ENCODE results near the gene AP3M1. TPM values are rescaled to one million over a fixed set of nuclear protein-coding genes. Genes with fewer than 3 reads are reported as not detected.
A peak's percentile ranks its signal among the peaks of the same experiment; 100 is the strongest.

AP3M1 gene
- polyA plus RNA-seq, 2 of the 4 experiments (the other 2 are of a cell fraction) = 39.0 to 83.0 TPM

DNA sequence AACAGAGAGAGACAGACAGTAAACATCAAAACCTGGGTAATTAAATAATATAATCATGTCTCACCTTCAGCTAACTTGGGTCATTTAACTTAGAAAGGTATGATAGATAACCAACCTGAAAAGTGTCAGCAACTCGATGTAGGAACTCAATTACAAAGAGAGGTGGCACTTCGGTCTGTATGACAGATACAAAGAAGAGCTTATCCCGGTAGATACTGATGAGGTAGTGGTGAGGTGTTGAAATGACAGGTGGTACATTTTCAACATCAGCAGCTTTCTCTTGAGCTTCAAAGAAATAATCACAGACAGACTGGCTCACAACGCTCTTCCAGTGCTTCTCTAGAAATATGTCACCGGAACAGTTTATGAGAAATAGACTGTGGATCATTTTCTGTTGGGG lies 12.6 kb downstream of the AP3M1 start:
- ChIA-PET POLR2A (interaction anchor here (1.2 kb wide), 1 partner anchor 11 kb away, joined by 4 read pairs; no protein-coding TSS in a partner anchor), CTCF (interaction anchor here (0.9 to 1.4 kb wide), 3 partner anchors 11 to 76 kb away, joined by 3 to 4 read pairs (median 3); partner anchors contain the start of genes ADK and AP3M1)
- FAIRE-seq = no peak

DNA sequence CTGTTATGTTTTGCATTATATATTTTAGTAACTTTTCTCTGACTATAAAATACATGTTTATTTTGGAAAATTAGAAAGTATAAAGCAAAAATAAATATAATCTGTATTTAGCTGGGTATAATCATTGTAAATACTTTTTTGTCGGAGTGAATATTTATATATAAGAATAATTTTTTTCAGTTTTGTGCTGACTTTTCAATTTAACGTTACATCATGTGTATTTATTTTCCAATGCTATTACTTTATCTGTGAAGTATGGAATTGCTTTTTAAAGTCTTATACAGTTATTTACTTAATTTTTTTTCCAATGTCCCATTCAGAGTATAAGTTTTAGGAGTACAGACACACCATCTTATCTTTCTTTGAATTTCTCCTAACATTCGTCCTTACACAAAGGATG lies 15.2 kb downstream of the AP3M1 start:
- ChIA-PET POLR2A (no interaction called here), CTCF (interaction anchor here (1.0 to 1.5 kb wide), 3 partner anchors 10 to 287 kb away, joined by 3 to 5 read pairs (median 4); no protein-coding TSS in a partner anchor)
- Histone ChIP-seq H3K4me1 (no peaks in the 10 kb centered on the region), H3K27ac (no peak overlapping the region), H3K4me3 (no peak overlapping the region), H3K9me3 (no peaks in the 10 kb centered on the region), H3K4me2 (no peak overlapping the region)
- ATAC-seq = no peak
- 95% methylated on average over 3 of the region's 3 CpGs for WGBS (ENCODE audit: missing lambda C conversion rate)
- no peak for FAIRE-seq
- DNase-seq (ENCODE audit: low read depth in 1 of 2, low spot score in 1 of 2) = no peak
- no peak for TF ChIP-seq HOXB13 (CRISPR knock-in tag; IDR thresholded peaks at IDR 0.05; ENCODE audit: low read depth)
- TF ChIP-seq EHMT2 (IDR thresholded peaks at IDR 0.05; ENCODE audit: low read depth) = no peak
- TF ChIP-seq SMC3 (IDR thresholded peaks at IDR 0.05) = no peak
- TF ChIP-seq MAZ (IDR thresholded peaks at IDR 0.05; ENCODE audit: borderline replicate concordance, low read depth, low read length) = no peak
- TF ChIP-seq MAFK (IDR thresholded peaks at IDR 0.05; ENCODE audit: partially characterized antibody) = peak; percentile 24
- TF ChIP-seq RNF2 (IDR thresholded peaks at IDR 0.05; ENCODE audit: borderline replicate concordance, low read depth) = no peak

More for the DNA sequence above, 12.6 kb downstream of the AP3M1 start:
- H3K9me3 ChIP-seq = no peaks in the 10 kb centered on the region
- ATAC-seq (no peak), DNase-seq (ENCODE audit: low read depth in 1 of 2, low spot score in 1 of 2) (no peak)
- 92% methylated on average over 5 of the region's 5 CpGs for WGBS (ENCODE audit: missing lambda C conversion rate)
- no peak overlapping the region for H3K4me2 ChIP-seq
- no peak overlapping the region for H3K4me3 ChIP-seq
- H3K4me1 ChIP-seq = no peaks in the 10 kb centered on the region
- TF ChIP-seq TFCP2L1 (CRISPR knock-in tag; IDR thresholded peaks at IDR 0.05) (no peak), PHF8 (IDR thresholded peaks at IDR 0.05; ENCODE audit: borderline replicate concordance, low read depth) (no peak), SMC3 (IDR thresholded peaks at IDR 0.05) (no peak), ZFP36 (IDR thresholded peaks at IDR 0.05; ENCODE audit: borderline replicate concordance, partially characterized antibody) (no peak), NR3C1 (IDR thresholded peaks at IDR 0.05) (no peak), KDM5A (IDR thresholded peaks at IDR 0.05) (no peak), EP300 (IDR thresholded peaks at IDR 0.05) (no peak), HDAC2 (IDR thresholded peaks at IDR 0.05) (no peak), JUNB (IDR thresholded peaks at IDR 0.05) (no peak), MAZ (IDR thresholded peaks at IDR 0.05; ENCODE audit: borderline replicate concordance, low read depth, low read length) (no peak), BHLHE40 (IDR thresholded peaks at IDR 0.05; ENCODE audit: low read depth, low read length) (no peak)
- TF ChIP-seq, protein P1, sequence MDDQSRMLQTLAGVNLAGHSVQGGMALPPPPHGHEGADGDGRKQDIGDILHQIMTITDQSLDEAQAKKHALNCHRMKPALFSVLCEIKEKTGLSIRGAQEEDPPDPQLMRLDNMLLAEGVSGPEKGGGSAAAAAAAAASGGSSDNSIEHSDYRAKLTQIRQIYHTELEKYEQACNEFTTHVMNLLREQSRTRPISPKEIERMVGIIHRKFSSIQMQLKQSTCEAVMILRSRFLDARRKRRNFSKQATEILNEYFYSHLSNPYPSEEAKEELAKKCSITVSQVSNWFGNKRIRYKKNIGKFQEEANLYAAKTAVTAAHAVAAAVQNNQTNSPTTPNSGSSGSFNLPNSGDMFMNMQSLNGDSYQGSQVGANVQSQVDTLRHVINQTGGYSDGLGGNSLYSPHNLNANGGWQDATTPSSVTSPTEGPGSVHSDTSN (IDR thresholded peaks at IDR 0.05) = no peak
- TF ChIP-seq, protein P2, sequence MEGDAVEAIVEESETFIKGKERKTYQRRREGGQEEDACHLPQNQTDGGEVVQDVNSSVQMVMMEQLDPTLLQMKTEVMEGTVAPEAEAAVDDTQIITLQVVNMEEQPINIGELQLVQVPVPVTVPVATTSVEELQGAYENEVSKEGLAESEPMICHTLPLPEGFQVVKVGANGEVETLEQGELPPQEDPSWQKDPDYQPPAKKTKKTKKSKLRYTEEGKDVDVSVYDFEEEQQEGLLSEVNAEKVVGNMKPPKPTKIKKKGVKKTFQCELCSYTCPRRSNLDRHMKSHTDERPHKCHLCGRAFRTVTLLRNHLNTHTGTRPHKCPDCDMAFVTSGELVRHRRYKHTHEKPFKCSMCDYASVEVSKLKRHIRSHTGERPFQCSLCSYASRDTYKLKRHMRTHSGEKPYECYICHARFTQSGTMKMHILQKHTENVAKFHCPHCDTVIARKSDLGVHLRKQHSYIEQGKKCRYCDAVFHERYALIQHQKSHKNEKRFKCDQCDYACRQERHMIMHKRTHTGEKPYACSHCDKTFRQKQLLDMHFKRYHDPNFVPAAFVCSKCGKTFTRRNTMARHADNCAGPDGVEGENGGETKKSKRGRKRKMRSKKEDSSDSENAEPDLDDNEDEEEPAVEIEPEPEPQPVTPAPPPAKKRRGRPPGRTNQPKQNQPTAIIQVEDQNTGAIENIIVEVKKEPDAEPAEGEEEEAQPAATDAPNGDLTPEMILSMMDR (IDR thresholded peaks at IDR 0.05) = no peak
- H3K27ac ChIP-seq = no peak overlapping the region

DNA sequence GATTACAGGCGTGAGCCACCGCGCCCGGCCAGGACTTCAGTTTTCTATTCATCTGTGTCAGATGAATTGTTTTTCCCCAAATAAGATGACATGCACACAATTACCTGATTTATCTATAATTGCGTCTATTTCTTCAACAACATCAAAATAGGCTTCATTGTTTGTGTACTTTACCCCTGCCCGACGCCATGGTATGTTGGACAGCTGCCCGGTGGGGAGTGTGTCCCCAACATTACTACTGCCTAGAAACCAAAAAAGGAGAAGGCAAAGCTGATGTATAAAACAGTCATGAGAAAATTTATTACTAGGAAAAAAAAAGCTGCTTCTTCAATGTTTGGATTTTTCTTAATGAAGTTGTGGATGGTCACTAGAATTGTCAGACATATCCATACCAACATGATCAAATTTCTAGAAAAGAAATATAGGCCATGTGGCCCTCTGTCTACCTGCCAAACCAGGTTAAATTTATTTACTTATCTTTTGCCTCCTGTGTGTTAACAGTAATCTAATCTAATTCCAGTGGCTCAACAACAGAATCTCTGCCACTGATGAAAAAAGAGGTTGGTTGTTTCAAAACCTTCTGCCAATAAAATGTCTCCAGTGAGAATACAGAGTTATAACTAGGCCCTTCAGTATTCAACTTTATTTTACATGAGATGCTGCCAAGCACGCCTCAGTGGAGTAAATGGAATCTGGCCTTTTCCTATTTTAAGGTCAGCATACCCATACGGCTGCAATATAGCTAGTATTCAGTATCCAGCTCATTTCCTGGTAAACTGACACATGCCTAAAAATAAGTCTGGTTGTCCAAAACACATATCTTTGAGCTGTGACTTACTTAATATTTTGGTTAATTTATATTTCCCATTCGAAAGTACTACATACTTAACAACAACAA lies 16.5 kb downstream of the AP3M1 start:
- H3K4me2 ChIP-seq = no peak overlapping the region
- FAIRE-seq (no peak), DNase-seq (ENCODE audit: low read depth in 1 of 2, low spot score in 1 of 2) (no peak), ATAC-seq (no peak)
- no peak overlapping the region for H3K27ac ChIP-seq
- CTCF ChIA-PET = interaction anchor here (1.0 to 1.5 kb wide), 4 partner anchors 8 to 286 kb away, joined by 3 to 5 read pairs (median 4); no protein-coding TSS in a partner anchor
- no peaks in the 10 kb centered on the region for H3K4me1 ChIP-seq
- WGBS (ENCODE audit: missing lambda C conversion rate) = 93% methylated on average over 11 of the region's 11 CpGs
- H3K4me3 ChIP-seq = no peak overlapping the region
- POLR2A ChIA-PET = no interaction called here
- no peaks in the 10 kb centered on the region for H3K9me3 ChIP-seq
- TF ChIP-seq, protein P3, sequence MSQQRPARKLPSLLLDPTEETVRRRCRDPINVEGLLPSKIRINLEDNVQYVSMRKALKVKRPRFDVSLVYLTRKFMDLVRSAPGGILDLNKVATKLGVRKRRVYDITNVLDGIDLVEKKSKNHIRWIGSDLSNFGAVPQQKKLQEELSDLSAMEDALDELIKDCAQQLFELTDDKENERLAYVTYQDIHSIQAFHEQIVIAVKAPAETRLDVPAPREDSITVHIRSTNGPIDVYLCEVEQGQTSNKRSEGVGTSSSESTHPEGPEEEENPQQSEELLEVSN (IDR thresholded peaks at IDR 0.05; ENCODE audit: borderline replicate concordance, low read depth) = no peak
- TF ChIP-seq, protein P4, sequence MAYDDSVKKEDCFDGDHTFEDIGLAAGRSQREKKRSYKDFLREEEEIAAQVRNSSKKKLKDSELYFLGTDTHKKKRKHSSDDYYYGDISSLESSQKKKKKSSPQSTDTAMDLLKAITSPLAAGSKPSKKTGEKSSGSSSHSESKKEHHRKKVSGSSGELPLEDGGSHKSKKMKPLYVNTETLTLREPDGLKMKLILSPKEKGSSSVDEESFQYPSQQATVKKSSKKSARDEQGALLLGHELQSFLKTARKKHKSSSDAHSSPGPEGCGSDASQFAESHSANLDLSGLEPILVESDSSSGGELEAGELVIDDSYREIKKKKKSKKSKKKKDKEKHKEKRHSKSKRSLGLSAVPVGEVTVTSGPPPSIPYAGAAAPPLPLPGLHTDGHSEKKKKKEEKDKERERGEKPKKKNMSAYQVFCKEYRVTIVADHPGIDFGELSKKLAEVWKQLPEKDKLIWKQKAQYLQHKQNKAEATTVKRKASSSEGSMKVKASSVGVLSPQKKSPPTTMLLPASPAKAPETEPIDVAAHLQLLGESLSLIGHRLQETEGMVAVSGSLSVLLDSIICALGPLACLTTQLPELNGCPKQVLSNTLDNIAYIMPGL (CRISPR knock-in tag; IDR thresholded peaks at IDR 0.05; ENCODE audit: borderline replicate concordance) = no peak
- TF ChIP-seq CBX2 (IDR thresholded peaks at IDR 0.05; ENCODE audit: borderline replicate concordance, low read depth) (no peak), EHF (CRISPR knock-in tag; IDR thresholded peaks at IDR 0.05) (no peak), FOXS1 (CRISPR knock-in tag; IDR thresholded peaks at IDR 0.05) (no peak), RFX5 (IDR thresholded peaks at IDR 0.05) (no peak), ZFP36 (IDR thresholded peaks at IDR 0.05; ENCODE audit: borderline replicate concordance, partially characterized antibody) (no peak), HOXB13 (CRISPR knock-in tag; IDR thresholded peaks at IDR 0.05; ENCODE audit: low read depth) (no peak)
